Measurements from ENCODE around the gene RCBTB2. TPM values are rescaled to one million over a fixed set of nuclear protein-coding genes. Genes with fewer than 3 reads are reported as not detected.

Gene RCBTB2
- total and polyA plus RNA-seq, 2 experiments from 2014 or later = 8.0 to 9.1 TPM

DNA sequence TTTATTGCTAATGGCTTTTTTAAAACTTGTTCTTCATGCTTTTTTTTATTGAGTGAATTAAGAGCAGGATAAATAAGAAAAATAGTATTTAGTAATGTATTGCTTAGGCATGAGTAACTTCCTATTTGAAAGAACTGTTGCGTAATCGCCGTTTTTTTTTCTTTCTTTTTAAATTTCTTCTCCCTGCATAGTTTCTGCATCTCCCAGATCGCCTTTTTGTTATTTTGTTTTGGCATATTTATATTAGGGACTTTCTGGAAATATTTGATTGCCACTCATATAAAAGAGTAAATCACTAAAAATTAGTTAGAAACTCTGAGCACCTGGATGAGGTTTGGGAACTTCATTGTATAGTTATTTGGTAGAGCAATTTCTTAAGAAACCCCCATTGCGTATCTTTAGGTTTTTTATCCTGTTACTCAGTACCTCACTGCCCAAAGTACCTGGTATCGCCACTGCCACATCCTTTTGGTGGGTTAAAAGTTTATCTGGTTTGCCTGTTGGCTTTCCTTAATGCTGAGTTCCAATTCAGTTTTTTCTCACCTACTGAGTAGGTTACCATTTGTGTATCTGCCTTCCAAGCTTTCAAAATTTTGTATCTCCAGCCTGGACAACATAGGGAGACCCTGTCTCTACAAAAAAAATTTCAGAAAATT, 83.8 kb downstream of the RCBTB2 start:
- Histone ChIP-seq H3K27me3 (replicated peaks; ENCODE audit: insufficient read depth) (no peaks in the 10 kb centered on the region), H3F3A (ENCODE audit: insufficient read depth) (peaks cover 72% of the 10 kb centered on the region), H3K4me2 (ENCODE audit: unreplicated experiment) (peak overlapping the region; percentile 74), H3K4me1 (ENCODE audit: insufficient read depth) (peaks cover 36% of the 10 kb centered on the region), H3K9ac (0 out of 2 replicates have a peak overlapping the region, but pooled peaks have one; percentile 0), H3K9me2 (ENCODE audit: insufficient read depth) (no peaks in the 10 kb centered on the region; the same call in 1 of the 2 replicates), H3K4me3 (peak overlapping the region; percentile 30), H3K27ac (peak overlapping the region; percentile 15), H3K9me3 (ENCODE audit: low read depth) (no peaks in the 10 kb centered on the region), H2AFZ (no peak overlapping the region), H3K36me3 (ENCODE audit: low read depth) (peaks cover 12% of the 10 kb centered on the region), H3K79me2 (ENCODE audit: insufficient read depth) (peaks cover 54% of the 10 kb centered on the region), H4K20me1 (ENCODE audit: insufficient read depth) (no peaks in the 10 kb centered on the region)
- WGBS, 2 experiments (ENCODE audit: low coverage in 1 of 2, low lambda C conversion rate in 2 of 2, missing lambda C conversion rate in 2 of 2) = 1% methylated on average over 6 of the region's 6 CpGs
- in situ Hi-C loops (cut with MboI) = no loop called here
- TF ChIP-seq EZH2phosphoT487 (IDR thresholded peaks at IDR 0.05; ENCODE audit: insufficient read depth, low read depth) = no peak
- no peak for TF ChIP-seq EZH2 (IDR thresholded peaks at IDR 0.05; ENCODE audit: insufficient read depth, poor library complexity, severe bottlenecking)
- DNase-seq = peak; percentile 80

DNA sequence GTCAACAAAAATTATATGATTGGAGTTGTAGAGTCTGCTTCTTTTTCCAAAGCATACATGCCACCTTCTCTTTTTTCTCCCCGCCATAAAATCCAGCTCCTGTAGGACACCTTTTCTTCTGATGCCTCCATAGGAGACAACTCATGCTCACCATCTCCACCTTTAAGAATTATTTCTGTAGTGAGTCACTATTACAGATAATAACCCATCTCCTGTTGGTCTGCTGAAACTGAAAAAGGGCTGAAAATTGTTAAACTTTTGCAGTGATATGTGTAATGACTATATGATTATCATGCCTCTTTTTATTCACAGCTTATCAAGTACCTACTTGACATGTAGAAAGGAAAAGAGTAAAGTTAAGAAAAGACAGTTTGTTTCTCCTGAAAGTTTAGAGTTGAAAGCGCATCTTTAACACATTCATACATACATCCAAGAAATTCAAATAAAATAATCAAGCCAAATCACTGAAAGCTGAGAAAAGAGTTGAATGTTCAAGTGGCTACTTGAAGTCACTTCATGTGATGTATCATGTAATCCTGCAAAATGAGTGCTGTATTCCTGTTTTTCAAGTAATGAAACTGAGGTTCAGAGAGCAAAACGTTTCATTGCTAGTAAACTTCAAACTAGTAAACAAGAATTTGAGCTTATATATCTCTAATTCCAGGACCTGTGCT, 84.5 kb downstream of the RCBTB2 start:
- Histone ChIP-seq H3K4me2 (ENCODE audit: unreplicated experiment) (peak overlapping the region; percentile 74), H3K79me2 (ENCODE audit: insufficient read depth) (peaks cover 50% of the 10 kb centered on the region), H3K4me3 (peak overlapping the region; percentile 30), H3K27me3 (replicated peaks; ENCODE audit: insufficient read depth) (no peaks in the 10 kb centered on the region), H3K27ac (peak overlapping the region; percentile 15; the same call in 1 of the 2 replicates), H3K9me3 (ENCODE audit: low read depth) (no peaks in the 10 kb centered on the region), H2AFZ (no peak overlapping the region), H3K4me1 (ENCODE audit: insufficient read depth) (peaks cover 36% of the 10 kb centered on the region), H3K36me3 (ENCODE audit: low read depth) (peaks cover 6% of the 10 kb centered on the region), H3K9ac (no peak overlapping the region), H4K20me1 (ENCODE audit: insufficient read depth) (no peaks in the 10 kb centered on the region), H3F3A (ENCODE audit: insufficient read depth) (peaks cover 72% of the 10 kb centered on the region), H3K9me2 (ENCODE audit: insufficient read depth) (no peaks in the 10 kb centered on the region; the same call in 1 of the 2 replicates)
- DNase-seq = peak; percentile 26
- 64 to 65% methylated on average over 3 of the region's 3 CpGs for WGBS, 2 experiments (ENCODE audit: low coverage in 1 of 2, low lambda C conversion rate in 2 of 2, missing lambda C conversion rate in 2 of 2)
- no peak for TF ChIP-seq EZH2phosphoT487 (IDR thresholded peaks at IDR 0.05; ENCODE audit: insufficient read depth, low read depth)
- no peak for TF ChIP-seq EZH2 (IDR thresholded peaks at IDR 0.05; ENCODE audit: insufficient read depth, poor library complexity, severe bottlenecking)
- in situ Hi-C loops (cut with MboI) = no loop called here

DNA sequence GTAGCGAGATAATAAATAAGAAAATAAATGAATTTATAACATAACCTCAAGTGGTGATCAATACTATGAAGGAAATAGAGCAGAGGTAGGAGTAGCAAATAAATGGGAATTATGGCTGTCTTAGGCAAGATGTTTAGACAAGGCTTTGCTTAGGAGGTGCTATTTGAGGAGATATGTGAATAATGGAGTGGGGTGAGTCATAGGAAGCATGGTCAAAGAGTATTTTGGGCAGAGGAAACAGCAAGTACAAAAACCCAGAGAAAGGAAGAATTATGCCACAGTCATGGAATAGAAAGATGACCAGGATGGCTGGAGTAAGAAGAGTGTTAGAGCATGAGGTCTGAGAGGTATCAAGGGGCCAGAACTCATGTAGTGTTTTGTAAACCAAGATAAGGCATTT, 86.4 kb downstream of the RCBTB2 start:
- Histone ChIP-seq H3F3A (ENCODE audit: insufficient read depth) (peaks cover 60% of the 10 kb centered on the region), H3K4me2 (ENCODE audit: unreplicated experiment) (peak overlapping the region; percentile 20), H3K27me3 (replicated peaks; ENCODE audit: insufficient read depth) (no peaks in the 10 kb centered on the region), H3K9me3 (ENCODE audit: low read depth) (no peaks in the 10 kb centered on the region), H3K4me1 (ENCODE audit: insufficient read depth) (peaks cover 36% of the 10 kb centered on the region), H3K36me3 (ENCODE audit: low read depth) (no peaks in the 10 kb centered on the region; the same call in 1 of the 2 replicates), H3K27ac (peak overlapping the region; percentile 34), H3K9me2 (ENCODE audit: insufficient read depth) (no peaks in the 10 kb centered on the region), H3K79me2 (ENCODE audit: insufficient read depth) (peaks cover 32% of the 10 kb centered on the region), H2AFZ (no peak overlapping the region), H3K9ac (no peak overlapping the region), H4K20me1 (ENCODE audit: insufficient read depth) (no peaks in the 10 kb centered on the region), H3K4me3 (no peak overlapping the region)
- in situ Hi-C loops (cut with MboI) = no loop called here
- 92 to 94% methylated on average over 1 of the region's 1 CpG for WGBS, 2 experiments (ENCODE audit: low coverage in 1 of 2, low lambda C conversion rate in 2 of 2, missing lambda C conversion rate in 2 of 2)
- no peak for TF ChIP-seq EZH2phosphoT487 (IDR thresholded peaks at IDR 0.05; ENCODE audit: insufficient read depth, low read depth)
- TF ChIP-seq EZH2 (IDR thresholded peaks at IDR 0.05; ENCODE audit: insufficient read depth, poor library complexity, severe bottlenecking) = no peak
- DNase-seq = peak; percentile 80

DNA sequence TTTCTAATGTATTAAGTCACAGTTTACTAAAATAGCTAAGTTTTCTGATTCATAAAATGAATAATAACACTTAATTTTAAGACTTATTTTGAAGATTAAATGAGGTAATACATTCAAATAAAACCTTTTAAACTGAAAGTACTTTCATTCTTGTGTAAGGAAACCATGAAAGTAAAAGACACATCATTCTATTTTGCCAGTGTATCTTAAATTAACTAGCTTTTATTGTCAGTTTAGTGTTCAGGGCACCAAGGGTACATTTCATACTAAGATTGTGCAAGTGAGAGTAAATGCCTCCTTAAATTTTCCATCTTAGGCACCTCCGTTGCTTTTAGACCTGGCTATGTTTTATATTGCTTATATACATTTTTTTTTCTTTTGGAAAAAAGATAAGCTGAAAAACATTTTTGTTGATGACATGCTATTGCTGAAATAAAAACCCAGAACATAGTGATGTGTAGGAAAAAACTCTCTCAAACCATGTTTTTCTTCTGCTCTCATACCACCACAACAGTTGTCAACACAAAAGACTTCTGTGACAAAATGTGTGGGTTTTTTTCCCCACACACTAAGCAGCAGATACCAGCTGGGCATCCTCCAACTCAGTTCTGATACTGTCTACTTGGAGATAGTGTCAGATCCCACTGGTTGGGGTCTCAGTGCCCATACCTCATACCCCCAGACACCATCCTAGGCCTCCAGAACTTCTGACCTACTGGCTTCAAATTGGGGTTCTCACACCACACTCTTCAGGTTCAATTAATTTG, 89.3 kb downstream of the RCBTB2 start:
- in situ Hi-C loops (cut with MboI) = no loop called here
- no peak for DNase-seq
- H3K9me2 ChIP-seq (ENCODE audit: insufficient read depth) = no peaks in the 10 kb centered on the region
- no peak overlapping the region for H3K4me2 ChIP-seq (ENCODE audit: unreplicated experiment)
- WGBS, 2 experiments (ENCODE audit: low coverage in 1 of 2, low lambda C conversion rate in 2 of 2, missing lambda C conversion rate in 2 of 2) = 89 to 100% methylated on average over 1 of the region's 1 CpG
- no peak overlapping the region for H2AFZ ChIP-seq
- H3K4me1 ChIP-seq (ENCODE audit: insufficient read depth) = peaks cover 21% of the 10 kb centered on the region
- no peaks in the 10 kb centered on the region; the same call in 1 of the 2 replicates for H3K36me3 ChIP-seq (ENCODE audit: low read depth)
- H3K9ac ChIP-seq = no peak overlapping the region
- TF ChIP-seq EZH2 (IDR thresholded peaks at IDR 0.05; ENCODE audit: insufficient read depth, poor library complexity, severe bottlenecking) = no peak
- no peak for TF ChIP-seq EZH2phosphoT487 (IDR thresholded peaks at IDR 0.05; ENCODE audit: insufficient read depth, low read depth)
- no peaks in the 10 kb centered on the region for H3K9me3 ChIP-seq (ENCODE audit: low read depth)
- H3K4me3 ChIP-seq = no peak overlapping the region
- peaks cover 32% of the 10 kb centered on the region for H3F3A ChIP-seq (ENCODE audit: insufficient read depth)
- H4K20me1 ChIP-seq (ENCODE audit: insufficient read depth) = no peaks in the 10 kb centered on the region
- H3K27me3 ChIP-seq (replicated peaks; ENCODE audit: insufficient read depth) = no peaks in the 10 kb centered on the region
- H3K27ac ChIP-seq = no peak overlapping the region
- H3K79me2 ChIP-seq (ENCODE audit: insufficient read depth) = peaks cover 17% of the 10 kb centered on the region

Other genes starting within 250 kb of the RCBTB2 start
- gene RB1, start 229.3 kb downstream of the RCBTB2 start, total RNA-seq (2014; rRNA removed; shearing (Covaris generic)) = 31.0 and 39.5 TPM in 2 replicates
- gene RB1, start 229.3 kb downstream of the RCBTB2 start, polyA plus RNA-seq (2016; fragmentation: Nextera tagmentation; extraction: Ambion mirVana) = 24.5 and 25.5 TPM in 2 replicates
- 2.8 and 8.1 TPM in 2 replicates for gene LPAR6, start 120.0 kb downstream of the RCBTB2 start, total RNA-seq (2014; rRNA removed; shearing (Covaris generic))
- 3.8 and 6.6 TPM in 2 replicates for gene LPAR6, start 120.0 kb downstream of the RCBTB2 start, polyA plus RNA-seq (2016; fragmentation: Nextera tagmentation; extraction: Ambion mirVana)
- not detected in 2 replicates for gene CYSLTR2, start 120.8 kb upstream of the RCBTB2 start, total RNA-seq (2014; rRNA removed; shearing (Covaris generic))
- gene CYSLTR2, start 120.8 kb upstream of the RCBTB2 start, polyA plus RNA-seq (2016; fragmentation: Nextera tagmentation; extraction: Ambion mirVana) = not detected in 2 replicates

Measured in GM23248 (cell line).